Right lobe of liver (tissue), 4 donors: ENCODE measurements around the gene TANGO2.

Experiments
- POLR2A ChIP-seq: fragments of 450-650 bp; IDR thresholded peaks from one replicate; pipeline ENCODE4 v1.6.1; 2017; ENCODE audit warnings: antibody characterized with exemption, mild to moderate bottlenecking
- TF ChIP-seq, protein P1 (sequence below), 4 donors: fragments of 200-600 bp in 3 of 4; fragments of 450-650 bp in 1 of 4; IDR thresholded peaks; one replicate each; pipeline versions ENCODE4 v1.5.1 to v1.8.0; 2016 to 2022; ENCODE audit warnings: antibody characterized with exemption in 4 of 4, mild to moderate bottlenecking in 2 of 4
- donor health status: DM: no; HTN: no; CAD: no.
- donor health status: DM: no; HTN: no; CAD: no.
- donor health status: DM: no; HTN: yes; CAD: no.

DNA sequence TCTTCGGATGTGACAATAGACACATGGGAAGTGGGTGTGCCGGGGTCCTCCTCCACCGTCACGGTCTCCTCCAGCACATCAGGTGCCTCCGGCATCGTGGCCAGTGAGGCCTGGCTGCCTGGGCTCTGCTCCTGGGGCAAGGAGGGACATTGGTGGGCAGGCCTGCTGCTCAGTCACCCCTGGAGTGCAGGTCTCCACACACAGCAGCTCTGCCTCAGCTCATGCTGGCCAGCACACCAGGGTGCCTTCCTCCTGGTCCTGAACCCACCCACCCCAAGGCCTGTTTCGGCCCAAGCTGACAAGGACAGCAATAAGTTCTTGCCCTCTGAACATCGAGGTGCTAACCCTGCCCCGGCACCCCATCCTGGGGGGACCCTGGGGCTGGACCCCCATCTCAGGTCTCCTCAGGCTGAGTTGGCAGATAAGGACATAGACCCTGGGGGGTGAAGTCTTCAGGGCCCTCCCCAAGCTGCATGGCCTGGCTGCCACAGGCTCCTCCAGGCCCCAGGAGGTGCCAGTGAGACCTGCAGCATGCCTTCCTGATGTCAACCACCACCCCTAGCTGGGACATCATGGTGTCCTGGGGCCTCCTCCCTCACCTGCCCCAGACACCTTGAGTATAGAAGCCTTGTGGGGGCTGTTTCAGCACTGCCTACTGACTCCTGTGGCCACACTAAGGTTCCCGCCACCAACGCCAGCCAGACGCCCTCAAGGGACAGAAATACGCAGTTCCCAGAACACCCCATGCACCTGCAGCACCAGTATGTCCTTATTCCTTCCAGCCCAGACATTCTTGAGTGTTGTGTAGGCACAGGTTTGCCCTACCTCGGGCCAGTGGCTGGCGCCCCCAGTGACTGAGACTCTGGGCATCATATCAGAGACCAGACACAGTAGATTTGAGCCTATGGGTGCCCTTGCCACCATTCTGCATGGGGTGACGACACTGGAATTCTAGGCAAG, 38.7 kb upstream of the TANGO2 start:
- TF ChIP-seq, protein P1, sequence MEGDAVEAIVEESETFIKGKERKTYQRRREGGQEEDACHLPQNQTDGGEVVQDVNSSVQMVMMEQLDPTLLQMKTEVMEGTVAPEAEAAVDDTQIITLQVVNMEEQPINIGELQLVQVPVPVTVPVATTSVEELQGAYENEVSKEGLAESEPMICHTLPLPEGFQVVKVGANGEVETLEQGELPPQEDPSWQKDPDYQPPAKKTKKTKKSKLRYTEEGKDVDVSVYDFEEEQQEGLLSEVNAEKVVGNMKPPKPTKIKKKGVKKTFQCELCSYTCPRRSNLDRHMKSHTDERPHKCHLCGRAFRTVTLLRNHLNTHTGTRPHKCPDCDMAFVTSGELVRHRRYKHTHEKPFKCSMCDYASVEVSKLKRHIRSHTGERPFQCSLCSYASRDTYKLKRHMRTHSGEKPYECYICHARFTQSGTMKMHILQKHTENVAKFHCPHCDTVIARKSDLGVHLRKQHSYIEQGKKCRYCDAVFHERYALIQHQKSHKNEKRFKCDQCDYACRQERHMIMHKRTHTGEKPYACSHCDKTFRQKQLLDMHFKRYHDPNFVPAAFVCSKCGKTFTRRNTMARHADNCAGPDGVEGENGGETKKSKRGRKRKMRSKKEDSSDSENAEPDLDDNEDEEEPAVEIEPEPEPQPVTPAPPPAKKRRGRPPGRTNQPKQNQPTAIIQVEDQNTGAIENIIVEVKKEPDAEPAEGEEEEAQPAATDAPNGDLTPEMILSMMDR (IDR thresholded peaks at IDR 0.05): no peak
- no peak for TF ChIP-seq POLR2A
